Mucosa of rectum (tissue), 2 donors: Measurements from ENCODE around the gene LDB1.

Experiments
- H3K27ac ChIP-seq, 2 donors: one replicate each; pipeline ENCODE4 v1.7.0; 2013; ENCODE audit warnings: inconsistent platforms in 2 of 2, low read depth in 2 of 2, low read length in 2 of 2
- H3K27me3 ChIP-seq, 2 donors: one replicate each; pipeline ENCODE4 v1.7.0; 2013; ENCODE audit warnings: low read length in 2 of 2; ENCODE audit not compliant: control insufficient read depth in 2 of 2, insufficient read depth in 2 of 2
- H3K36me3 ChIP-seq, 2 donors: one replicate each; pipeline ENCODE4 v1.7.0; 2013; ENCODE audit warnings: low read length in 2 of 2; ENCODE audit not compliant: control insufficient read depth in 2 of 2, insufficient read depth in 2 of 2
- H3K4me1 ChIP-seq, 2 donors: one replicate each; pipeline ENCODE4 v1.7.0; 2013; ENCODE audit warnings: low read length in 2 of 2, mild to moderate bottlenecking in 1 of 2; ENCODE audit not compliant: control insufficient read depth in 2 of 2, insufficient read depth in 2 of 2
- H3K4me3 ChIP-seq, 2 donors: one replicate each; pipeline ENCODE4 v1.7.0; 2013; ENCODE audit warnings: low read length in 2 of 2
- H3K9ac ChIP-seq, 2 donors: one replicate each; pipeline ENCODE4 v1.7.0; 2013; ENCODE audit warnings: low read length in 2 of 2, low read depth in 1 of 2, mild to moderate bottlenecking in 1 of 2
- H3K9me3 ChIP-seq, 2 donors: one replicate each; pipeline ENCODE4 v1.7.0; 2013; ENCODE audit warnings: low read length in 2 of 2; ENCODE audit not compliant: control insufficient read depth in 2 of 2
- donor health status: healthy.
- donor health status: Normal muscosa, but diverticular disease.

The LDB1 gene

GRCh38 chr10:102064503-102064867 is 55.7 kb downstream of the LDB1 start:
- Histone ChIP-seq H3K9me3 (no peaks in the 10 kb centered on the region), H3K4me3 (peak overlapping the region in 1 of 2 donors; percentile 85), H3K9ac (peak overlapping the region in 1 of 2 donors; percentile 93), H3K36me3 (peaks cover 7% of the 10 kb centered on the region in 2 donors), H3K27ac (peak overlapping the region; percentile 88 to 93), H3K27me3 (no peaks in the 10 kb centered on the region), H3K4me1 (peaks cover 17 to 18% of the 10 kb centered on the region in 2 donors)

- Histone ChIP-seq H3K9me3 (no peaks in the 10 kb centered on the region), H3K4me3 (no peak overlapping the region), H3K36me3 (no peaks in the 10 kb centered on the region), H3K9ac (no peak overlapping the region), H3K27me3 (no peaks in the 10 kb centered on the region), H3K27ac (no peak overlapping the region), H3K4me1 (peaks cover 0 to under 1% of the 10 kb centered on the region in 2 donors)
Measured at GRCh38 chr10:102059987-102060386, 60.2 kb downstream of the LDB1 start.
